NCI-H128 (cell line): ENCODE results near the gene GPX7.

ENCODE experiments used
- DNase-seq: peaks from one replicate; lab custom pipeline; 2025; ENCODE audit not compliant: unreplicated experiment; lab: John Stamatoyannopoulos, UW

The GPX7 gene

GRCh38 chr1:52585474-52585873 lies 16.7 kb upstream of the GPX7 start:
- DNase-seq = no peak

GRCh38 chr1:52588027-52588426 lies 14.1 kb upstream of the GPX7 start:
- DNase-seq = no peak

- DNase-seq = no peak
Observed at GRCh38 chr1:52588535-52588934, 13.6 kb upstream of the GPX7 start.

- DNase-seq = no peak
Observed at GRCh38 chr1:52590266-52590665, 11.9 kb upstream of the GPX7 start.

- DNase-seq = no peak
Observed at GRCh38 chr1:52592637-52593323, 9.4 kb upstream of the GPX7 start.

- no peak for DNase-seq
Observed at GRCh38 chr1:52593495-52593894, 8.7 kb upstream of the GPX7 start.

GRCh38 chr1:52595061-52595460 lies 7.1 kb upstream of the GPX7 start:
- no peak for DNase-seq

- no peak for DNase-seq
Observed at GRCh38 chr1:52597912-52598311, 4.3 kb upstream of the GPX7 start.

- no peak for DNase-seq
Observed at GRCh38 chr1:52598729-52599128, 3.4 kb upstream of the GPX7 start.

GRCh38 chr1:52599236-52599635 lies 2.9 kb upstream of the GPX7 start:
- no peak for DNase-seq

GRCh38 chr1:52600533-52601179 lies 1.5 kb upstream of the GPX7 start:
- no peak for DNase-seq

GRCh38 chr1:52601519-52601918 lies 652 bp upstream of the GPX7 start:
- no peak for DNase-seq

- DNase-seq = no peak
Observed at GRCh38 chr1:52602856-52603600, 857 bp downstream of the GPX7 start.

- DNase-seq = no peak
Observed at GRCh38 chr1:52603630-52604029, 1.5 kb downstream of the GPX7 start.

- no peak for DNase-seq
Observed at GRCh38 chr1:52604063-52604770, 2.0 kb downstream of the GPX7 start.

GRCh38 chr1:52613636-52614373 lies 11.6 kb downstream of the GPX7 start:
- no peak for DNase-seq

GRCh38 chr1:52614671-52615070 lies 12.5 kb downstream of the GPX7 start:
- DNase-seq = no peak

GRCh38 chr1:52615489-52616042 lies 13.4 kb downstream of the GPX7 start:
- no peak for DNase-seq

GRCh38 chr1:52621950-52622349 lies 19.8 kb downstream of the GPX7 start:
- DNase-seq = no peak

GRCh38 chr1:52623812-52624211 lies 21.6 kb downstream of the GPX7 start:
- no peak for DNase-seq

- no peak for DNase-seq
Observed at GRCh38 chr1:52627028-52627427, 24.9 kb downstream of the GPX7 start.
